B cell (primary cell): ENCODE measurements around the gene NODAL. TPM values are rescaled to one million over a fixed set of nuclear protein-coding genes. Genes with fewer than 3 reads are reported as not detected.

Experiments used
- ATAC-seq: fragments of 200-7000 bp; cut with Tn5 transposase; one replicate; pipeline ENCODE4 v1.10.0; 2021; ENCODE audit warnings: low read depth, mild to moderate bottlenecking, moderate number of reproducible peaks, moderate library complexity
- CTCF ChIA-PET: fragments of 350-600 bp; sonication (Branson Sonifier 250); formaldehyde crosslinking; loops from one replicate; lab custom pipeline; 2021; ENCODE audit warnings: antibody characterized with exemption, inconsistent platforms; lab: Charles Lee
- POLR2A ChIA-PET: fragments of 350-600 bp; sonication (Branson Sonifier 250); formaldehyde crosslinking; loops from one replicate; lab custom pipeline; 2021; ENCODE audit warnings: antibody characterized with exemption; lab: Charles Lee
- DNase-seq: peaks from one replicate; pipeline ENCODE4 v3.0.0; 2013
- H2AFZ ChIP-seq: 2 replicates; pipeline ENCODE4 v1.6.1; 2012; ENCODE audit warnings: mild to moderate bottlenecking, low read depth, low read length; ENCODE audit not compliant: insufficient read depth, poor library complexity, severe bottlenecking
- H3K27ac ChIP-seq, 2 donors: 1 replicate in 1 of 2; 2 replicates in 1 of 2; pipeline ENCODE4 v1.5.1; 2012 to 2013; ENCODE audit warnings: low read length in 2 of 2, mild to moderate bottlenecking in 2 of 2, moderate library complexity in 1 of 2
- H3K27me3 ChIP-seq, 4 experiments: fragments of 200-600 bp in 1 of 4; sonication (generic) in 1 of 4; replicated peaks in 1 of 4; 1 replicate in 2 of 4; 2 replicates in 2 of 4; pipeline versions ENCODE4 v1.6.1 to v1.7.0; 2013 to 2016; ENCODE audit warnings: low read length in 3 of 4, mild to moderate bottlenecking in 2 of 4, mixed read lengths in 1 of 4, moderate library complexity in 1 of 4; ENCODE audit not compliant: insufficient read depth in 4 of 4, control insufficient read depth in 3 of 4; ENCODE audit errors: control extremely low read depth in 1 of 4
- H3K36me3 ChIP-seq, 2 experiments: replicated peaks in 1 of 2; 1 replicate in 1 of 2; 2 replicates in 1 of 2; pipeline versions ENCODE4 v1.6.1 to v1.7.1; 2013; ENCODE audit warnings: low read length in 1 of 2; ENCODE audit not compliant: insufficient read depth in 2 of 2, control insufficient read depth in 1 of 2; ENCODE audit errors: control extremely low read depth in 1 of 2, extremely low read depth in 1 of 2
- H3K4me1 ChIP-seq, 2 donors: fragments of 200-600 bp in 1 of 2; sonication (generic) in 1 of 2; 1 replicate in 1 of 2; 2 replicates in 1 of 2; pipeline versions ENCODE4 v1.5.1 to v1.6.1; 2013 to 2017; ENCODE audit warnings: low read length in 2 of 2; ENCODE audit not compliant: control insufficient read depth in 2 of 2, insufficient read depth in 2 of 2
- H3K4me2 ChIP-seq: replicated peaks from 2 replicates; pipeline ENCODE3; 2012; ENCODE audit warnings: mild to moderate bottlenecking, low read depth, low read length; ENCODE audit not compliant: poor library complexity, severe bottlenecking
- H3K4me3 ChIP-seq, 5 experiments: fragments of 200-600 bp in 1 of 5; sonication (generic) in 1 of 5; 1 replicate in 3 of 5; 2 replicates in 2 of 5; pipeline versions ENCODE4 v1.5.1 to v1.7.0; 2011 to 2016; ENCODE audit warnings: low read length in 4 of 5, mild to moderate bottlenecking in 4 of 5, low read depth in 2 of 5, control low read depth in 1 of 5, moderate library complexity in 1 of 5; ENCODE audit not compliant: insufficient read depth in 1 of 5; ENCODE audit errors: control extremely low read depth in 1 of 5, extremely low read depth in 1 of 5
- H3K79me2 ChIP-seq: fragments of 200-600 bp; sonication (generic); one replicate; pipeline ENCODE4 v1.6.0; 2016; ENCODE audit warnings: low read length; ENCODE audit not compliant: control insufficient read depth, insufficient read depth
- H3K9ac ChIP-seq: fragments of 200-600 bp; sonication (generic); 2 replicates; pipeline ENCODE4 v1.6.1; 2017; ENCODE audit warnings: mild to moderate bottlenecking, low read length, moderate library complexity
- H3K9me3 ChIP-seq, 3 donors: one replicate each; pipeline versions ENCODE4 v1.6.1 to v1.7.1; 2013; ENCODE audit warnings: low read length in 2 of 3; ENCODE audit not compliant: control insufficient read depth in 2 of 3, insufficient read depth in 1 of 3; ENCODE audit errors: control extremely low read depth in 1 of 3
- H4K20me1 ChIP-seq: 2 replicates; pipeline ENCODE4 v1.6.0; 2012; ENCODE audit warnings: mild to moderate bottlenecking, low read length; ENCODE audit not compliant: insufficient read depth, control insufficient read depth, poor library complexity, severe bottlenecking
- H3K27ac Mint-ChIP-seq: one replicate; pipeline ENCODE4 v1.8.0; 2021; ENCODE audit warnings: mixed read lengths
- H3K27me3 Mint-ChIP-seq: one replicate; pipeline ENCODE4 v1.8.0; 2021; ENCODE audit warnings: mixed read lengths
- H3K4me1 Mint-ChIP-seq: one replicate; pipeline ENCODE4 v1.8.0; 2021; ENCODE audit warnings: mixed read lengths
- H3K4me3 Mint-ChIP-seq: one replicate; pipeline ENCODE4 v1.8.0; 2021; ENCODE audit warnings: mixed read lengths
- H3K9me3 Mint-ChIP-seq: one replicate; pipeline ENCODE4 v1.8.0; 2022; ENCODE audit warnings: mixed read lengths; ENCODE audit not compliant: insufficient read depth
- CTCF ChIP-seq: fragments of 200-600 bp; IDR thresholded peaks from one replicate; pipeline ENCODE4 v1.8.0; 2022; ENCODE audit warnings: antibody characterized with exemption, mild to moderate bottlenecking
- EZH2 ChIP-seq: IDR thresholded peaks from 2 replicates; pipeline ENCODE4 v1.6.1; 2012; ENCODE audit warnings: borderline replicate concordance, low read depth, mild to moderate bottlenecking, moderate library complexity, low read length; ENCODE audit not compliant: insufficient read depth, poor library complexity, severe bottlenecking
- WGBS: methylation state at CpG from one replicate; pipeline ENCODE4 v1.1.5; 2013; ENCODE audit warnings: missing lambda C conversion rate; ENCODE audit not compliant: insufficient coverage; 5-methylcytosine and 5-hydroxymethylcytosine counted together
- intact Hi-C: fragments of 100-400 bp; cut with micrococcal nuclease; formaldehyde crosslinking; loops from one replicate; pipeline ENCODE4 v1.10.0; 2022
- polyA plus RNA-seq: library from polyadenylated mRNA; depleted of rRNA; stranded (reverse); fragments of >200 nt; gene quantifications from 2 replicates; pipeline ENCODE4 v1.2.3, GENCODE V29; 2012
- total RNA-seq, 2 donors: library from RNA; stranded (reverse); fragments of 120-200 nt in 1 of 2; gene quantifications; 1 replicate in 1 of 2; 2 replicates in 1 of 2; pipeline versions ENCODE4 v1.2.3 to v1.2.4, GENCODE V29; 2013 to 2022

NODAL gene
- total and polyA plus RNA-seq, 2 donors (not counting 1 experiment from before 2014, with no cell fraction given): 0.06 TPM; not detected in 1

- ATAC-seq (no peak), DNase-seq (no peak)
- Mint-ChIP-seq H3K27ac (no peak overlapping the region), H3K4me3 (peak overlapping the region; percentile 32), H3K4me1 (peaks cover 13% of the 10 kb centered on the region), H3K9me3 (no peaks in the 10 kb centered on the region), H3K27me3 (peaks cover 33% of the 10 kb centered on the region)
- H3K36me3 ChIP-seq: no peaks in the 10 kb centered on the region
- ChIA-PET CTCF (interaction anchor here (1.0 kb wide), 1 partner anchor 20 kb away, joined by 3 read pairs; no protein-coding TSS in a partner anchor), POLR2A (no interaction called here)
- H3K79me2 ChIP-seq: no peaks in the 10 kb centered on the region
- TF ChIP-seq EZH2 (no peak), CTCF (no peak)
- 28% methylated on average over 12 of the region's 12 CpGs for WGBS
- H3K27ac ChIP-seq: no peak overlapping the region
- H3K4me1 ChIP-seq: peaks cover 17 to 20% of the 10 kb centered on the region in 2 donors
- no peak overlapping the region for H3K4me3 ChIP-seq
- peak overlapping the region; percentile 73 for H3K4me2 ChIP-seq
- intact Hi-C loops: no loop called here
- no peaks in the 10 kb centered on the region for H4K20me1 ChIP-seq
- no peak overlapping the region for H3K9ac ChIP-seq
- H2AFZ ChIP-seq: no peak overlapping the region
- H3K9me3 ChIP-seq: peaks cover 0 to 7% (median 0%) of the 10 kb centered on the region in 3 donors
- peaks cover 0 to 44% (median 14%) of the 10 kb centered on the region in 4 experiments for H3K27me3 ChIP-seq
Measured at GRCh38 chr10:70441895-70442309, 421 bp upstream of the NODAL start.

GRCh38 chr10:70440296-70441160 is 953 bp downstream of the NODAL start:
- ChIA-PET POLR2A (no interaction called here), CTCF (interaction anchor here (1.1 kb wide), 1 partner anchor 21 kb away, joined by 6 read pairs; no protein-coding TSS in a partner anchor)
- Mint-ChIP-seq H3K9me3 (no peaks in the 10 kb centered on the region), H3K4me3 (peak overlapping the region; percentile 75), H3K4me1 (peaks cover 13% of the 10 kb centered on the region), H3K27ac (no peak overlapping the region), H3K27me3 (peaks cover 30% of the 10 kb centered on the region)
- DNase-seq (no peak), ATAC-seq (peak; percentile 31)
- no peaks in the 10 kb centered on the region for H3K36me3 ChIP-seq
- 6% methylated on average over 68 of the region's 69 CpGs for WGBS
- no peak overlapping the region for H3K27ac ChIP-seq
- TF ChIP-seq EZH2: no peak
- TF ChIP-seq CTCF: no peak
- H3K9me3 ChIP-seq: peaks cover 0 to 7% (median 0%) of the 10 kb centered on the region in 3 donors
- intact Hi-C loops: no loop called here
- no peaks in the 10 kb centered on the region for H4K20me1 ChIP-seq
- H3K4me1 ChIP-seq: peaks cover 17 to 20% of the 10 kb centered on the region in 2 donors
- peaks cover 0 to 44% (median 14%) of the 10 kb centered on the region in 4 experiments for H3K27me3 ChIP-seq
- H2AFZ ChIP-seq: peak overlapping the region; percentile 51
- H3K9ac ChIP-seq: peak overlapping the region; percentile 35
- H3K4me3 ChIP-seq: peak overlapping the region in 2 of 5 experiments; percentile 21 to 38
- no peaks in the 10 kb centered on the region for H3K79me2 ChIP-seq
- H3K4me2 ChIP-seq: peak overlapping the region; percentile 73
